ENCODE measurements around the gene XRCC5.

GRCh38 chr2:216083464-216084281 is 25.5 kb upstream of the XRCC5 start:
- TF ChIP-seq CTCF (IDR thresholded peaks at IDR 0.05), result no peak
- TF ChIP-seq POLR2A (IDR thresholded peaks at IDR 0.05), result no peak
